Measurements from ENCODE around the gene PLEKHA6. TPM values are rescaled to one million over a fixed set of nuclear protein-coding genes. Genes with fewer than 3 reads are reported as not detected.

Gene PLEKHA6
- total RNA-seq, 1 donor: 3.9 TPM

- DNase-seq (ENCODE audit: low read depth): no peak
- H3K4me3 ChIP-seq (ENCODE audit: low read depth, low read length): no peak overlapping the region
- TF ChIP-seq, protein P1, sequence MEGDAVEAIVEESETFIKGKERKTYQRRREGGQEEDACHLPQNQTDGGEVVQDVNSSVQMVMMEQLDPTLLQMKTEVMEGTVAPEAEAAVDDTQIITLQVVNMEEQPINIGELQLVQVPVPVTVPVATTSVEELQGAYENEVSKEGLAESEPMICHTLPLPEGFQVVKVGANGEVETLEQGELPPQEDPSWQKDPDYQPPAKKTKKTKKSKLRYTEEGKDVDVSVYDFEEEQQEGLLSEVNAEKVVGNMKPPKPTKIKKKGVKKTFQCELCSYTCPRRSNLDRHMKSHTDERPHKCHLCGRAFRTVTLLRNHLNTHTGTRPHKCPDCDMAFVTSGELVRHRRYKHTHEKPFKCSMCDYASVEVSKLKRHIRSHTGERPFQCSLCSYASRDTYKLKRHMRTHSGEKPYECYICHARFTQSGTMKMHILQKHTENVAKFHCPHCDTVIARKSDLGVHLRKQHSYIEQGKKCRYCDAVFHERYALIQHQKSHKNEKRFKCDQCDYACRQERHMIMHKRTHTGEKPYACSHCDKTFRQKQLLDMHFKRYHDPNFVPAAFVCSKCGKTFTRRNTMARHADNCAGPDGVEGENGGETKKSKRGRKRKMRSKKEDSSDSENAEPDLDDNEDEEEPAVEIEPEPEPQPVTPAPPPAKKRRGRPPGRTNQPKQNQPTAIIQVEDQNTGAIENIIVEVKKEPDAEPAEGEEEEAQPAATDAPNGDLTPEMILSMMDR (IDR thresholded peaks at IDR 0.05; ENCODE audit: insufficient read depth, low read depth, low read length): no peak
Observed at GRCh38 chr1:204217648-204218000, 142.1 kb downstream of the PLEKHA6 start.

DNA sequence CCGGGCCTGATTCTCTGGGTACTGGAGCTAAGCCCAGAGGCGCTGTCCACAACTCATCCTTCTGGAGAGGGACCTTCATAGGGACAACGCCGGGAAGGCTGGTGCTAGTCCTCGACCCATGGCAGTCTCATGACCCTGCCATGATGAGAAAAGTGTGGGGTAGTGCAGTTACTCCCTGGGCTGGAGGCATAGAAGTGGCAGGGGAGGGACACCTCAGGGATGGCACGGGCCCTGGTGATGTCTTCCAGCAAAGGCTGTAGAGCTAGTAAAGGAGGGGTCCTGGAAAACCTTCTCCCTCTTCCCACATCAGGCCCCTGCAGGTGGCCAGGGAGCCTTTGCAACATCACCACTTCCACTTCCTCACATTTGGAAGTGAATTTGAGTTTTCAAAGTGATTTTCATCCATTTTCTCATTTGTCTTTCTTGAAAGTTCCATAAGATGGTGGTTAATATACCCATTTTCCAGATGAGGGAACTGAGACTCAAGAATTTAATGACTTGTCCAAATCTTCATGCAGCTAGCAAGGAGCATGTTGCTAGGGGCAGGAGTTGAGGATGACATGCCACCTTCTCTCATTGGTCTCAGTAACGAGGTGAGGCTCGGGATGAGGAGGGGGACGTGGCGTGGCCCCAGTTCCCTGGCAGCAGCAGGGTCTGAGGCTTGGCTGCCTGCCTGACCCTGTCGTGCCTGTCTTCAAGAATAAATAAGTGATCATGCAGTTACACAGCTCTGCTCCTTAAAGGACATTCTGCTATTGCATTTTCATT lies 142.7 kb downstream of the PLEKHA6 start:
- H3K4me3 ChIP-seq (ENCODE audit: low read depth, low read length): no peak overlapping the region
- TF ChIP-seq, protein P1 (IDR thresholded peaks at IDR 0.05; ENCODE audit: insufficient read depth, low read depth, low read length): no peak

GRCh38 chr1:204216236-204216635 lies 143.5 kb downstream of the PLEKHA6 start:
- no peak overlapping the region for H3K4me3 ChIP-seq (ENCODE audit: low read depth, low read length)
- TF ChIP-seq, protein P1 (IDR thresholded peaks at IDR 0.05; ENCODE audit: insufficient read depth, low read depth, low read length): no peak
- no peak for DNase-seq (ENCODE audit: low read depth)

More for the DNA sequence above, 142.7 kb downstream of the PLEKHA6 start:
- DNase-seq (ENCODE audit: low read depth): no peak

- TF ChIP-seq, protein P1 (IDR thresholded peaks at IDR 0.05; ENCODE audit: insufficient read depth, low read depth, low read length): peak; percentile 84
- DNase-seq (ENCODE audit: low read depth): peak; percentile 78
- H3K4me3 ChIP-seq (ENCODE audit: low read depth, low read length): peak within 1 kb of the TSS; percentile 12
Observed at GRCh38 chr1:204213668-204214662, 145.8 kb downstream of the PLEKHA6 start, which contains the start of gene GOLT1A. GOLT1A (minus strand) TSS chr1:204213988; CDS start chr1:204213906, 82 bp downstream.

GRCh38 chr1:204212715-204213114 lies 147.0 kb downstream of the PLEKHA6 start:
- DNase-seq (ENCODE audit: low read depth): no peak
- TF ChIP-seq, protein P1 (IDR thresholded peaks at IDR 0.05; ENCODE audit: insufficient read depth, low read depth, low read length): no peak

GRCh38 chr1:204211046-204211445 lies 148.7 kb downstream of the PLEKHA6 start:
- H3K4me3 ChIP-seq (ENCODE audit: low read depth, low read length): no peak overlapping the region
- TF ChIP-seq, protein P1 (IDR thresholded peaks at IDR 0.05; ENCODE audit: insufficient read depth, low read depth, low read length): no peak
- DNase-seq (ENCODE audit: low read depth): no peak

More at GRCh38 chr1:204212715-204213114, 147.0 kb downstream of the PLEKHA6 start:
- H3K4me3 ChIP-seq (ENCODE audit: low read depth, low read length): no peak overlapping the region

Data from fibroblast of villous mesenchyme (primary cell).